Activated naive CD4-positive, alpha-beta T cell treated with anti-CD3 and anti-CD28 coated beads, Interleukin-2, amount 50 U/mL, for 72 hours (primary cell): ENCODE data around the gene SELENOW. TPM values are rescaled to one million over a fixed set of nuclear protein-coding genes. Genes with fewer than 3 reads are reported as not detected.
"Not testable (repeated sequence)": the region's sequence is repeated elsewhere in the genome, so short reads cannot be mapped to it uniquely, and the experiment has no call there.

Source experiments
- ATAC-seq, 2 donors: fragments of 150-1000 bp; cut with Tn5 transposase; 2 replicates each; pipeline ENCODE4 v1.10.0; 2021; ENCODE audit warnings: mild to moderate bottlenecking in 2 of 2, moderate library complexity in 2 of 2
- DNase-seq, 2 donors: peaks; one replicate each; pipeline ENCODE4 v3.0.0; 2021 to 2022; ENCODE audit warnings: low spot score in 2 of 2
- H3K27ac Mint-ChIP-seq, 2 donors: one replicate each; pipeline ENCODE4 v1.8.0; 2022; ENCODE audit warnings: mild to moderate bottlenecking in 2 of 2, mixed read lengths in 2 of 2
- H3K36me3 Mint-ChIP-seq, 2 donors: one replicate each; pipeline ENCODE4 v1.8.0; 2022; ENCODE audit warnings: mixed read lengths in 2 of 2
- H3K9me3 Mint-ChIP-seq, 2 donors: one replicate each; pipeline ENCODE4 v1.8.0; 2022; ENCODE audit warnings: mixed read lengths in 2 of 2
- total RNA-seq, 2 donors: library from RNA; stranded (reverse); gene quantifications; one replicate each; pipeline ENCODE4 v1.2.3, GENCODE V29; 2022

Gene SELENOW
- total RNA-seq, 2 donors from 2014 or later: 120 TPM

DNA sequence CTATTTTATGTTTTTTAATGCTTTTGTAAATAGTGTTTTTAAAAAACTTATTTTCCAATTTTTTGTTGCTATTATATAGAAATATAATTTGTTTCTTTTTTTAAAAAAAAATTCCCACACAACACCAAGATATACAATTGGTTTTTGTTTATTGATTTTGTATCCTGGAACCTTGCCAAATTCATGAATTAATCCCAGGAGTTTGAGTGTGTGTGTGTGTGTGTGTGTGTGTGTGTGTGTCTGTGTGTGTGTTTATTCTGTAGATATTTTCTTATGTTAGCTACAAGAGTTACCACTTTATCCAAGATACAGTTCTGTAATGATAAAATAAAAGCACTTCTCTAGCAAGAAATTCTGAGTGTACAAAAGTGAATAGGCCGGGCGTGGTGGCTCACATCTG lies 18.3 kb downstream of the SELENOW start:
- no peak overlapping the region for H3K27ac Mint-ChIP-seq
- H3K36me3 Mint-ChIP-seq: peaks cover 0 to 9% of the 10 kb centered on the region in 2 donors
- ATAC-seq (no peak), DNase-seq (no peak)
- H3K9me3 Mint-ChIP-seq: peaks cover 0 to 10% of the 10 kb centered on the region in 2 donors

GRCh38 chr19:47797996-47798903 lies 19.7 kb downstream of the SELENOW start:
- no peak for DNase-seq
- ATAC-seq: no peak
- no peak overlapping the region for H3K27ac Mint-ChIP-seq
- H3K36me3 Mint-ChIP-seq: peaks cover 0 to 9% of the 10 kb centered on the region in 2 donors
- H3K9me3 Mint-ChIP-seq: peaks cover 0 to 10% of the 10 kb centered on the region in 2 donors

DNA sequence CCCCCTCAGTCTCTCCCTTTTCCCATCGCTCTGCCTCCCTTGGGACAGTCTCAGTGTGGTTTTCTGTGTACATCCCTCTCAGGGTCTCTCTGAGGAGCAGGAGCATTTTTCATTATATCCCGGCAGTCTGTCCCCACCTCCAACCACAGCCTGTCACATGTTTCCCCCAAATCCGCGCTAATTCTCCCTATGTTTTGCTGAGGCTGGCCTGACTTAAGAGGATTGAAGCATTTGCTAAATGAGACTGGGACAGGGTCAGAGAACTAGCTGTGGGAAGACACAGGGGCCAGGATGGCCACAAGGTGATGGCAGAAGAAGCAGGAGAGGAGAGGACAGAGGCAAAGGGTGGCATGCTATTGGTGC lies 20.4 kb downstream of the SELENOW start:
- no peak overlapping the region for H3K27ac Mint-ChIP-seq
- ATAC-seq (no peak), DNase-seq (no peak)
- peaks cover 0 to 9% of the 10 kb centered on the region in 2 donors for H3K36me3 Mint-ChIP-seq
- H3K9me3 Mint-ChIP-seq: peaks cover 0 to 10% of the 10 kb centered on the region in 2 donors

GRCh38 chr19:47801270-47801669 lies 22.8 kb downstream of the SELENOW start:
- DNase-seq (no peak), ATAC-seq (no peak)
- Mint-ChIP-seq H3K36me3 (peaks cover 0 to 9% of the 10 kb centered on the region in 2 donors), H3K9me3 (peaks cover 0 to 10% of the 10 kb centered on the region in 2 donors), H3K27ac (no peak overlapping the region)

DNA sequence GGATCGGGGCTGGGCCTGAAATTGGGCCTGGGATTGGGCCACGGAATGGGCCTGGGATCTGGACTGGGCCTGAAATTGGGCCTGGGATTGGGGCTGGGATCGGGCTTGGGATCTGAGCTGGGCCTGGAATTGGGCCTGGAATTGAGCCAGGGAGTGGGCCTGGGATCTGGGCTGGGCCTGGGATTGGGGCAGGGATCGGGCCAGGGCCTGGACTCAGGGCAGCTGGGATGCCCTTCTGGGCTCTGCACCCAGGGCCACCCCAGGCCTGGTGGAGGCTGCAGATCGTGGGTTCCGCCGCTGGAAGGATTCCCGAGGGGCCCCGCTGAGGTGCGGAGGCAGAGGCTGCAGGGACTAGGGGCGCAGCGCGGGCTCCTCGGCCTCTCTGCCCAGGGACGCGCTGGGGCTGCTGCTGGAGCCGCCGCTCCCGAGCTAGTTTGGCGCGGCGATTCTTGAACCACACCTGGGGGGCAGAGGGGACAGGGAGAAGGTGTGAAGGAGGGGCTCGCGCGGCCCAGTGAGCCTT lies 24.1 kb downstream of the SELENOW start:
- ATAC-seq: no peak
- Mint-ChIP-seq H3K36me3 (peaks cover 0 to 9% of the 10 kb centered on the region in 2 donors), H3K27ac (no peak overlapping the region), H3K9me3 (peaks cover 0 to 10% of the 10 kb centered on the region in 2 donors)
- no peak for DNase-seq

- not testable (repeated sequence) for H3K27ac Mint-ChIP-seq, H3K36me3 Mint-ChIP-seq, DNase-seq, ATAC-seq
- peaks cover 0 to 10% of the 10 kb centered on the region in 2 donors for H3K9me3 Mint-ChIP-seq
Observed at GRCh38 chr19:47803148-47803547, 24.6 kb downstream of the SELENOW start.

- H3K9me3 Mint-ChIP-seq: peaks cover 0 to 10% of the 10 kb centered on the region in 2 donors
- not testable (repeated sequence) for H3K36me3 Mint-ChIP-seq, H3K27ac Mint-ChIP-seq, DNase-seq, ATAC-seq
Observed at GRCh38 chr19:47803671-47804070, 25.2 kb downstream of the SELENOW start.

DNA sequence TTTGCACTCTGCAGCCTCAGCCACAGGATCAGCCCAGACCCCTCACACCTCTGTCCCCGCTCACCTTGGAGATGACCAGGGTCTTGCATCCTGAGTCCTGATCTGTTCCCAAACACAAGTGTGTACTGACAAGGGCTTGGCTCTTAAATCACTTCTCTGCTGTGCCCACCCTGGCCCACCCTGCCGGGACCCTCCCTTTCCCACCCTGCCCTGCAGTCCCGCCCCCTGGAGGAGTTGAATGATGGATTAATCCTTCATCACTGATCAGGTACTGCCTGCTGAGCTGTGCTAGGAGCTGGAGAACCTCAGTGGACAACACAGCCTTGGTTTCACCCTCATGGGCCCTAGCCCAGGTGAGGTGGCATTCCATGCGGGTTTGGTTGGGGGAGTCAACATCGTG lies 25.9 kb downstream of the SELENOW start, which contains the start of gene TPRX1:
Gene TPRX1 (minus strand): TSS at position 101 of the 400 bp plus-strand sequence. CDS start 12 bp downstream, at position 89.
- not testable (repeated sequence) for ATAC-seq

GRCh38 chr19:47805313-47805712 lies 26.8 kb downstream of the SELENOW start:
- no peak for DNase-seq
- ATAC-seq: no peak
- Mint-ChIP-seq H3K9me3 (peaks cover 0 to 10% of the 10 kb centered on the region in 2 donors), H3K27ac (no peak overlapping the region), H3K36me3 (peaks cover 0 to 9% of the 10 kb centered on the region in 2 donors)

More for the DNA sequence above, 25.9 kb downstream of the SELENOW start, which contains the start of gene TPRX1:
- not testable (repeated sequence) for DNase-seq, H3K36me3 Mint-ChIP-seq, H3K27ac Mint-ChIP-seq
- H3K9me3 Mint-ChIP-seq: peaks cover 0 to 10% of the 10 kb centered on the region in 2 donors

- H3K36me3 Mint-ChIP-seq: peaks cover 0 to 2% of the 10 kb centered on the region in 2 donors
- no peak overlapping the region for H3K27ac Mint-ChIP-seq
- ATAC-seq: no peak
- no peak for DNase-seq
- H3K9me3 Mint-ChIP-seq: peaks cover 0 to 4% of the 10 kb centered on the region in 2 donors
Observed at GRCh38 chr19:47806435-47806834, 27.9 kb downstream of the SELENOW start.

- ATAC-seq (peak; percentile 86 to 88), DNase-seq (peak; percentile 61 to 93)
- no peak overlapping the region for H3K27ac Mint-ChIP-seq
- H3K9me3 Mint-ChIP-seq: no peaks in the 10 kb centered on the region
- H3K36me3 Mint-ChIP-seq: no peaks in the 10 kb centered on the region
Observed at GRCh38 chr19:47813304-47813994, 34.9 kb downstream of the SELENOW start.

GRCh38 chr19:47813995-47814328 lies 35.5 kb downstream of the SELENOW start:
- Mint-ChIP-seq H3K9me3 (no peaks in the 10 kb centered on the region), H3K27ac (no peak overlapping the region), H3K36me3 (no peaks in the 10 kb centered on the region)
- DNase-seq (no peak), ATAC-seq (peak in 1 of 2 donors; percentile 20)

- not testable (repeated sequence) for H3K9me3 Mint-ChIP-seq, H3K27ac Mint-ChIP-seq, H3K36me3 Mint-ChIP-seq, ATAC-seq, DNase-seq
Observed at GRCh38 chr19:47816270-47816669, 37.8 kb downstream of the SELENOW start.

- DNase-seq, ATAC-seq, H3K36me3 Mint-ChIP-seq, H3K9me3 Mint-ChIP-seq, H3K27ac Mint-ChIP-seq: not testable (repeated sequence)
Observed at GRCh38 chr19:47818221-47818620, 39.7 kb downstream of the SELENOW start.

GRCh38 chr19:47819858-47820257 lies 41.4 kb downstream of the SELENOW start:
- ATAC-seq (no peak), DNase-seq (no peak)
- H3K9me3 Mint-ChIP-seq: no peaks in the 10 kb centered on the region
- no peak overlapping the region for H3K27ac Mint-ChIP-seq
- H3K36me3 Mint-ChIP-seq: no peaks in the 10 kb centered on the region

- DNase-seq (no peak), ATAC-seq (no peak)
- Mint-ChIP-seq H3K27ac (no peak overlapping the region), H3K9me3 (no peaks in the 10 kb centered on the region), H3K36me3 (no peaks in the 10 kb centered on the region)
Observed at GRCh38 chr19:47820410-47820809, 41.9 kb downstream of the SELENOW start.

DNA sequence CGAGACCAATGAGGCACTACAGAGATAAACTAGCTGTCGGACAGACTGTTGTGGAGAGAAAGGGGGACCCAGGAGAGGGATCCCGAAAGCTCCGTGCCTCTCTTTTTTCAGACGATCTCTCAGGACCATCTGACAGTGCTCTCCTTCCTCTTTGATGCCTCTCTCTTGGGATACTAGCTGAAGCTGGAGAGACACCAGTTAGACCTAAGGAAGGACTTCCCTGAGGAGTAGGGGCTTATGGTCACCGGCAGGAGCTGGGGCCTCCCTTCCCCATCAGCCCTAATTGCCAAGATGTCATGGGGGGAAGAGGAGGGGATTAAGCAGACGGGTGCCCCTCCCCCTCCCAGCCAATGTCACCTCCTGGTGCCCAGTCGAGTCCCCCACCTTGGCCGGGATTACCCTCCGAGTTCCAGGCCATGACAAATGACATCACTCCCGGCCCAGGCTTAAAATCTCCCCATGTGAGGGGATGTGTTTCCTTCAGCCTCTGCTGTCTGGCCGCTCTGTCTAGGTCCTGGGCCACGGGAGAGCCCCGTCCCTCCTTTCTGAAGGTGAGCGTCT lies 43.0 kb downstream of the SELENOW start, which contains the start of gene CRX:
Gene CRX (plus strand): TSS at position 478 of the 561 bp plus-strand sequence. CDS start 12,507 bp downstream, outside the sequence.
- Mint-ChIP-seq H3K27ac (no peak within 1 kb of the TSS), H3K9me3 (no peaks in the 10 kb centered on the region)
- DNase-seq: no peak

More for the DNA sequence above, 43.0 kb downstream of the SELENOW start, which contains the start of gene CRX:
- no peaks in the 10 kb centered on the region for H3K36me3 Mint-ChIP-seq
- ATAC-seq: no peak
